Tibial nerve (tissue), 3 donors: ENCODE data around the gene DHX58.

Source experiments
- EP300 ChIP-seq, 2 donors: sonication (generic); formaldehyde crosslinking; IDR thresholded peaks; one replicate each; pipeline ENCODE4 v1.6.1; 2017; ENCODE audit warnings: antibody characterized with exemption in 2 of 2, mild to moderate bottlenecking in 1 of 2
- POLR2A ChIP-seq, 2 donors: fragments of 450-650 bp; IDR thresholded peaks; one replicate each; pipeline ENCODE4 v1.6.1; 2017; ENCODE audit warnings: antibody characterized with exemption in 2 of 2, mild to moderate bottlenecking in 2 of 2, moderate library complexity in 2 of 2

DNA sequence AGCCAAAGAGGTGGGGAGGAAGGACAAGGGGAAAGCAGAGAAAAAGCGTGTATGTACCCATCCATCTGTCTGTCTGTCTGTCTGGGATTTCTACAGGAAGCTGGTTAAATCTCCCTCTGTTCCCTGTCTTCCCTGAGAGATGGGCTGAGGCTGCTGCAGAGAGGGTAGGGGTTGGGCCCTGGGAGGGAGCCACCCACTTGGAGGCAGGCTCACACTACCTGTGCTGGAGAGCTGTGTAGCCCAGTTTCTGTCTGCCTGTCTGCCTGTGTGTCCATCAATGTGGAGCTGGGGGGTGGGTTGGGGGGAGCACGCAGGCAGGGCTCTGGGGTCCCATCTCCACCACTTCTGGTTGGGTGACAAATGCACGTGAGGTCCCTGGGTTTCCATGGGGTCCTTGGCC, 43.5 kb downstream of the DHX58 start:
- TF ChIP-seq POLR2A (IDR thresholded peaks at IDR 0.05) (no peak), EP300 (IDR thresholded peaks at IDR 0.05) (no peak)
